GM18907 (cell line): ENCODE measurements around the gene SRC.

Source experiments
- ATAC-seq: cut with Tn5 transposase; IDR thresholded peaks from one replicate; pipeline ENCODE4 v1.9.1; 2021; ENCODE audit warnings: mild to moderate bottlenecking, moderate library complexity; ENCODE audit not compliant: unreplicated experiment

The SRC gene

DNA sequence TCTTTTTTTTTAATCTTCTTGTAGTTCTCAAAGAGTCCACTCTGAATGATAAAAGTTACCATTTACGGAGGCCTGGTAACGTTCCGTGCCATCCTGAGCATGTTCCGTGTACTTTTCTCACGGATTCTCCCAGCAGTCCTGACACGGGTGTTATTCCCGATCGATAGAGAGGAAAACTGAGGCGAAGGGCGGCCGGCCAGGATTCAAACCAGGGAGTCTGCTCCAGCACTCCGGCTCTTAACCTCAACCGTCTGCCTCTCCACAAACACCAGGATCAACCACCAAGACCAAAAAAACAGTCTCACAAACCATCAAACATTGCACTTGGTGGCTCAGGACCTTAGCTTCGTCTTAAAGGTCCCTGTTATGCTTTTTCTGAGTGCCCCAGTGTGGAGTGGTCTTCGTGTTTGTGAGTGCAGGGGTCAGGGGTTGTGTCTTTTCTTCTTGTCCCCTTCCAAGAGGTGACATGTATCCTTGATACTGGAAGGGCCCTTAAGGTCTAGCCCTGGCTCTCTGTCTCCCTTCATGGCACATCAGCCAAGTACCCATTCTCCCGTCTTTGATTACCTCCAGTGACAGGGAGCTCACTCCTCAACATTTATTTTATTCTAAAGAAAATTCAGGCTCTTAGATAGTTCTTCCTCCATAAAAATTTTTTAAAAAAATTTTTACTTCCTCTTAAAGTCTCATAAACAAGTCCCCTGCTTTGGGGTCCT is 35.1 kb downstream of the SRC start:
- ATAC-seq = no peak

- ATAC-seq = no peak
Observed at GRCh38 chr20:37381621-37382471, 35.9 kb downstream of the SRC start.

- ATAC-seq = no peak
Observed at GRCh38 chr20:37382482-37383120, 36.7 kb downstream of the SRC start.

DNA sequence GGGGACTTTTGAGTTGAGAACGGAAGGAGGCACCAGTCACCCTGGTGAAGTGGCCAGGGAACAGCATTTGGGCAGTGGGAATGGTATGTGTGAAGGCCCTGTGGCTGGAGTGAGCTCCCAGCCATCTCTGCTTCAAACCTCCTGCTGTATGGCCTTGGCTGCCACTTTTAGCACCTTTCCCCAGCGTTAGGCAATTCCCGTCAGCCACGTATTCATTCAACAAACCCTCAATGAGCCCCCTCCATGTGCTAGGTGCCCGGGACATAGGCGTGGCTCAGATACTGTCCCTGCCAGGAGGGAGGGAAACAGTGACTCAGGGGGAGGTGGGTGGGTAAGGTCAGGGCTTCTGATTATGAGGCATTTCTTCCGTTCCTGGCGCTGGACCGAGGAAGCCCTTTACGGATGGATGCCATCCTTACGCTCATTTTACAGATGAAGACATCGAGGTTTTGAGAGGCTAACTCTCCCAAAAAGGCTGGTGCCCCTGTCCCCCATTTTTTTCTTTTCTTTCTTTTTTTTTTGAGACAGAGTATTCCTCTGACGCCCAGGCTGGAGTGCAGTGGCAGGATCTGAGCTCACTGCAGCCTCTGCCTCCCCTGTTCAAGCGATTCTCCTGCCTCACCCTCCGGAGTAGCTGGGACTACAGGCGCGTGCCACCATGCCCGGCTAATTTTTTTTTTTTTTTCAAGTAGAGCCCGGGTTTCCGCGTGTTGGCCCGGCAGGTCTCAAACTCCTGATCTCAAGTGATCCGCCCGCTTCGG is 37.5 kb downstream of the SRC start:
- no peak for ATAC-seq

GRCh38 chr20:37384683-37385174 is 38.8 kb downstream of the SRC start:
- no peak for ATAC-seq

GRCh38 chr20:37385176-37385575 is 39.2 kb downstream of the SRC start:
- no peak for ATAC-seq

GRCh38 chr20:37385659-37386504 is 39.9 kb downstream of the SRC start:
- ATAC-seq = no peak

- ATAC-seq = no peak
Observed at GRCh38 chr20:37386505-37387251, 40.7 kb downstream of the SRC start.

DNA sequence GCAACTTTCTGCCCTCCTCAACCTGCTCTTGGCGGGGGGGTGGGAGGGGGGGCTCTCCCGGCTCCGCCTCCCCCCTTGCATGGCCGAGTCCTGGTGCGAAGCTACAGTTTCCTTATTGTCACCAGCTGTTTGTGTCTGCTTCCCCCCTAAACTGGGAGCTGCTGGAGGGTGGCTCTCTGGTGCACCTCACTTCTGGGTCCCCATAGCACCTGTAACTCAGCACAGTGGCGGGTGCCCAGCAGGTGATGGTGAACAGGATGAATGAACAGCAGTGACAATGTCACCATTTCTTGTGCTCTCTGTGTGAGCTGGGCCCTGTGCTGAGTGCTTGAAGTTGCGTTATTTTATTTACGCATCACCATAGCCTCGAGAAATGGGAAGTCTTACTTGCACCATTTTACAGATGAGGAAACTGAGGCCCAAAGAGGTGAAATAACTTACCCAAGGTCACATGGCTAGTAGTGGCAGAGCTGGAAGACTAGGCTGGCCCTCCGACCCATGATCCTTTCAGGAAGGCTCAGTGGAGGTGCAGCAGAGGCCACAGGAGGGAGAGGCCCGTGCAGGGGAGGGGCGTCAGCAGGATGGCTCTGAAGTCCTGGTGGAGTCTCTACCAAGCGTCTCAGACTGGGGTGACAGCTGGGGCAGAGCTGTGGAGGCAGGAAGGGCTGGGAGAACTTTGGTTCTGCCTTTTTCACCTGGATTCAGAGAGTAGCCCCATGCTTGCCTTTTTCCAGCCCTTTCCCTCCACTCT is 41.8 kb downstream of the SRC start:
- ATAC-seq = no peak

DNA sequence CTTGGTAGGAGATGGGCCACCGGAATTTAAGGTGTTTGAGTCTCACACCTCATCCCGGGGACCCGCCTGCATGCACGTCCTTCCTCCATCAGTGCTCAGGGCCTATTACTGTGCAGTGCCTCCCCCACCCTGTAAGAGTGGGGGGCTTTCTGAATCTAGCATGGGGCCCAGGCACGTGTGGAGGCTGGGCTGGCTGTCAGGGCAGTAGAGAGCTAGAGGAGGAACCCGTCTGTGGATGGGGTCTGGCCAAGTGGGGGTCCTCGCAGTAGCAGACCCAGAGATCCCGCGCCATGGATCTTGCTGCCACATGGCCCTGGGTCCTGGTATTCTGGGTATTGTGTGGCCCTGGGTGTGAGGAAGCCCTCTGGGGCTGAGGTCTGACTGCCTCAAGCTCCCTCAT is 42.9 kb downstream of the SRC start:
- ATAC-seq = no peak

- ATAC-seq = no peak
Observed at GRCh38 chr20:37389241-37389747, 43.4 kb downstream of the SRC start.

DNA sequence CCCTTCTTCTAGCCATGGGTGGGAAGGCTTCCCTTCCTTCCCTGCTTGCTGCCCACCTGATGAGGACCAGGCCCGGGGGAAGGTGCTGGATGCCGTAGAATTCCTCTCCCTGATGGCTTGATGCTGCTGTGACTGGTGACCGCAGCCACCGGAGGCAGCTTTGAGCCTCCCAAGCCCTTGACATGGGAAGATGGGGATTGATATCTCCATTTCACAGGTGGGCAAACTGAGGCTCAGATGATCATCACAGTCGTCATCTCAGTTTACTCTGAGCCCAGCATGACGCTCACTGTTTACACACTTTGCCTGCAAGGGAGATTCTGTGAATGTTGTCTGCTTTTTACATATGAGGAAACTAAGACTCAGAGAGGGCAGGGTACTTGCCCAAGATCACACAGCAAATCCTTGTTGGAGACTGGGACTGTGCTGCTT is 43.9 kb downstream of the SRC start:
- ATAC-seq = no peak

GRCh38 chr20:37390503-37390890 is 44.6 kb downstream of the SRC start:
- ATAC-seq = no peak

- no peak for ATAC-seq
Observed at GRCh38 chr20:37390891-37391525, 45.1 kb downstream of the SRC start.

GRCh38 chr20:37392441-37393195 is 46.7 kb downstream of the SRC start:
- ATAC-seq = no peak

DNA sequence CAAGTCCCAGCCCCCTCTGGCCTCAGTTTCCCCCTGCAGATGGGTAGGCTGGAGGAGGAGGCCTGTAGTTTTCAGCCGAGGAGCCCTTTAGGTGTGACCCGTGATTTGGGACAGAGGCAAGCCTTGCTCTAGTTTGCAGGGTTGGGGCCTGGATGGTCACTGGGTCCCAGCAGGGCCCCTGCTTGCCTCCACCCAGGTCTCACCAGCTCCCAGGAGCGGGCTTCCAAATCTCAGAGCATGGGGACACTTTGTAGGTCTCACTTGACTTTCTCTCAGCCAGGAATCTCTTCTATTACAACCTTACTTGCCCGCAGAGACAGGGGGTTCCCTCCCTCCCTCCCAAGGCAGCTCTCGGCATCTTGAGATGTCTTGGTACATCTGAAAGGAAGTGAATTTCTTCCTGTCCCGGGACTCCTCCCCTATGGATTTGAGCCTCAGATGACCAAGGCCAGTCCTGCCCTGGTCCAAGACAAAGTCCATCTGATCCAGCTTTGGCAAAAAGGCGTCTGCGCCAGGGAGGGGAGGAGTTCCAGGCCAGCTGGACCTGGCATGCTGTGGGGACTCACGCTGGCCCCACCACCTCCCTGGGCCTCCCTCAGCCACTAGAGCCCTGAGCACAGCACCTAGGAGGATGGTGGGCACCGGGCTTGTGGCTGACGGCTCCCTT is 47.4 kb downstream of the SRC start:
- ATAC-seq = no peak
